ENCODE measurements around the gene CSF2. TPM values are rescaled to one million over a fixed set of nuclear protein-coding genes. Genes with fewer than 3 reads are reported as not detected.

Gene CSF2
- total RNA-seq, 2 donors from 2014 or later = not detected

- Histone ChIP-seq H3K27ac (no peak overlapping the region), H3K4me1 (no peaks in the 10 kb centered on the region), H3K4me3 (no peak overlapping the region), H3K36me3 (no peaks in the 10 kb centered on the region), H3K27me3 (no peaks in the 10 kb centered on the region), H3K9me3 (no peaks in the 10 kb centered on the region)
- no peak for TF ChIP-seq CTCF (IDR thresholded peaks at IDR 0.05)
- no peak for DNase-seq (ENCODE audit: low spot score)
Observed at GRCh38 chr5:132072070-132072469, 1.5 kb upstream of the CSF2 start.

- Histone ChIP-seq H3K27me3 (no peaks in the 10 kb centered on the region), H3K4me3 (no peak overlapping the region), H3K27ac (no peak overlapping the region), H3K4me1 (no peaks in the 10 kb centered on the region), H3K36me3 (no peaks in the 10 kb centered on the region), H3K9me3 (no peaks in the 10 kb centered on the region)
- no peak for DNase-seq (ENCODE audit: low spot score)
- TF ChIP-seq CTCF (IDR thresholded peaks at IDR 0.05) = no peak
Observed at GRCh38 chr5:132072528-132072927, 1.1 kb upstream of the CSF2 start.

- Histone ChIP-seq H3K27me3 (no peaks in the 10 kb centered on the region), H3K36me3 (no peaks in the 10 kb centered on the region), H3K4me3 (no peak overlapping the region), H3K27ac (no peak overlapping the region), H3K9me3 (no peaks in the 10 kb centered on the region), H3K4me1 (no peaks in the 10 kb centered on the region)
- no peak for DNase-seq (ENCODE audit: low spot score)
- TF ChIP-seq CTCF (IDR thresholded peaks at IDR 0.05) = no peak
Observed at GRCh38 chr5:132074091-132074771, 642 bp downstream of the CSF2 start.

GRCh38 chr5:132074772-132075718, 1.5 kb downstream of the CSF2 start:
- no peak for TF ChIP-seq CTCF (IDR thresholded peaks at IDR 0.05)
- DNase-seq (ENCODE audit: low spot score) = no peak
- H3K36me3 ChIP-seq = no peaks in the 10 kb centered on the region

GRCh38 chr5:132075719-132076077, 2.1 kb downstream of the CSF2 start:
- no peaks in the 10 kb centered on the region for H3K4me1 ChIP-seq
- no peaks in the 10 kb centered on the region for H3K27me3 ChIP-seq
- no peaks in the 10 kb centered on the region for H3K36me3 ChIP-seq
- H3K9me3 ChIP-seq = no peaks in the 10 kb centered on the region
- DNase-seq (ENCODE audit: low spot score) = no peak
- H3K4me3 ChIP-seq = no peak overlapping the region
- no peak for TF ChIP-seq CTCF (IDR thresholded peaks at IDR 0.05)
- H3K27ac ChIP-seq = no peak overlapping the region

More at GRCh38 chr5:132074772-132075718, 1.5 kb downstream of the CSF2 start:
- Histone ChIP-seq H3K9me3 (no peaks in the 10 kb centered on the region), H3K4me3 (no peak overlapping the region), H3K27ac (no peak overlapping the region), H3K27me3 (no peaks in the 10 kb centered on the region), H3K4me1 (no peaks in the 10 kb centered on the region)
